Ovary (tissue), 9 donors: ENCODE data around the gene ZKSCAN3. TPM values are rescaled to one million over a fixed set of nuclear protein-coding genes. Genes with fewer than 3 reads are reported as not detected.

Experiments used
- DNase-seq, 5 donors: peaks; one replicate each; pipeline ENCODE4 v3.0.0-alpha.2; 2019 to 2020
- H3K27ac ChIP-seq, 2 donors: fragments of 200-600 bp; one replicate each; pipeline versions ENCODE4 v1.5.1 to v1.8.0; 2019 to 2022
- H3K27me3 ChIP-seq: fragments of 200-600 bp; one replicate; pipeline ENCODE4 v1.8.0; 2022
- H3K36me3 ChIP-seq: fragments of 200-600 bp; sonication (generic); one replicate; pipeline ENCODE4 v1.5.1; 2019
- H3K4me1 ChIP-seq: one replicate; pipeline ENCODE4 v1.8.1; 2013; ENCODE audit warnings: mild to moderate bottlenecking, moderate library complexity; ENCODE audit not compliant: insufficient read depth
- H3K4me3 ChIP-seq: fragments of 200-600 bp; sonication (generic); one replicate; pipeline ENCODE4 v1.5.1; 2017
- H3K9me3 ChIP-seq, 2 donors: fragments of 200-600 bp in 1 of 2; sonication (generic) in 1 of 2; one replicate each; pipeline versions ENCODE4 v1.5.1 to v1.8.1; 2013 to 2019; ENCODE audit warnings: mild to moderate bottlenecking in 1 of 2, moderate library complexity in 1 of 2
- EP300 ChIP-seq: sonication (generic); formaldehyde crosslinking; IDR thresholded peaks from one replicate; pipeline ENCODE4 v1.6.1; 2017; ENCODE audit warnings: antibody characterized with exemption
- POLR2A ChIP-seq: fragments of 450-650 bp; IDR thresholded peaks from one replicate; pipeline ENCODE4 v1.6.1; 2017; ENCODE audit warnings: antibody characterized with exemption, mild to moderate bottlenecking, moderate library complexity
- WGBS, 3 donors: extraction: QIAGEN DNeasy Blood & Tissue Kit in 1 of 3; methylation state at CpG; one replicate each; pipeline versions ENCODE4 v1.1.5 to v1.1.7; 2013 to 2017; 5-methylcytosine and 5-hydroxymethylcytosine counted together
- intact Hi-C, 4 donors: fragments of 100-400 bp; cut with DNase I; formaldehyde crosslinking; loops; one replicate each; pipeline versions ENCODE4 v1.11.0 to v1.15.1; 2022 to 2023
- polyA plus RNA-seq, 2 donors: library from polyadenylated mRNA; stranded (reverse); fragments of 200-250 nt in 1 of 2; fragments of 350-450 nt in 1 of 2; fragmentation: Illumina TruSeq in 1 of 2; extraction: RNeasy Lipid Tissue Mini Kit (QIAGEN cat#74804) in 1 of 2; gene quantifications; one replicate each; pipeline ENCODE4 v1.2.3, GENCODE V29; 2013 to 2014
- total RNA-seq, 7 donors: library from RNA; depleted of rRNA in 2 of 7; stranded (reverse); fragments of >200 nt in 2 of 7; fragmentation: NEBNext Ultra II Directional in 3 of 7; extraction: Animal tissue kit (Norgen Biotek cat#: 25700) in 3 of 7; gene quantifications; one replicate each; pipeline versions ENCODE4 v1.1.0 to v1.2.4, GENCODE V29; 2016 to 2023
- TF ChIP-seq, protein P1 (sequence below), 3 donors: fragments of 450-650 bp in 2 of 3; fragments of 200-600 bp in 1 of 3; IDR thresholded peaks; one replicate each; pipeline versions ENCODE4 v1.5.1 to v1.8.0; 2016 to 2022; ENCODE audit warnings: antibody characterized with exemption in 3 of 3, mild to moderate bottlenecking in 1 of 3
- donor health status: DM: no; HTN: no; CAD: no; lungs with moderate emphysema.
- donor health status: DM: no; HTN: no; CAD: no.
- donor health status: Bipolar disorder and iron deficiency.
- donor health status: DM: yes; HTN: yes; CAD: no.
- donor health status: DM: no; HTN: no; CAD: no.
- donor health status: DM: yes; HTN: yes; CAD: no.

Gene ZKSCAN3
- total and polyA plus RNA-seq, 9 donors, result 2.0 to 8.2 (median 6.1) TPM

DNA sequence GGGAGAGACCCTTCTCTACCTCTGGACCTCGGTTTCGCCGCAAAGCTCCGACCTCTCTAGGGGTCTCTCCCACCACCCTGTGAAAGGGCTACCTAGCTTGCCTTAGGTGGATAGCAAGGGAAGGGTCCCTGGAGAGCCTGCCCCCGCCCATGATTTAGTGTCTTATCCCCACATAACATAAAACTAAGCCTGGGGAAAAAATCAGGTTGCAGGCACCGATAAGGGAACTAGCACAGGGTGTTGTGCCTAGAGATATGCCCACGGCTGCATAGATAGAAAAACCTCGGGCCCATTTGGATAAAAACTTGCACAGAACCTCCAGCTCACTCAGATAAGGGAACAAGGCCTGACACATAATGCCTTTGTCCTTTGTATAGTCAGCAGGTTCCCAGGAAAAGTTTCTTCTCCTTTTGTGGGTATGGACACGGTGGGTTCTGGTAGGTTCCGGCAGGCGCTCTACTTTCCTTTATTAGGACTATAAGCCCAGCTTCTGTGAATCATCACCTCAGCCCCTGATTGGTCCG is 14.6 kb upstream of the ZKSCAN3 start:
- TF ChIP-seq EP300 (no peak), POLR2A (no peak)
- TF ChIP-seq, protein P1, sequence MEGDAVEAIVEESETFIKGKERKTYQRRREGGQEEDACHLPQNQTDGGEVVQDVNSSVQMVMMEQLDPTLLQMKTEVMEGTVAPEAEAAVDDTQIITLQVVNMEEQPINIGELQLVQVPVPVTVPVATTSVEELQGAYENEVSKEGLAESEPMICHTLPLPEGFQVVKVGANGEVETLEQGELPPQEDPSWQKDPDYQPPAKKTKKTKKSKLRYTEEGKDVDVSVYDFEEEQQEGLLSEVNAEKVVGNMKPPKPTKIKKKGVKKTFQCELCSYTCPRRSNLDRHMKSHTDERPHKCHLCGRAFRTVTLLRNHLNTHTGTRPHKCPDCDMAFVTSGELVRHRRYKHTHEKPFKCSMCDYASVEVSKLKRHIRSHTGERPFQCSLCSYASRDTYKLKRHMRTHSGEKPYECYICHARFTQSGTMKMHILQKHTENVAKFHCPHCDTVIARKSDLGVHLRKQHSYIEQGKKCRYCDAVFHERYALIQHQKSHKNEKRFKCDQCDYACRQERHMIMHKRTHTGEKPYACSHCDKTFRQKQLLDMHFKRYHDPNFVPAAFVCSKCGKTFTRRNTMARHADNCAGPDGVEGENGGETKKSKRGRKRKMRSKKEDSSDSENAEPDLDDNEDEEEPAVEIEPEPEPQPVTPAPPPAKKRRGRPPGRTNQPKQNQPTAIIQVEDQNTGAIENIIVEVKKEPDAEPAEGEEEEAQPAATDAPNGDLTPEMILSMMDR (IDR thresholded peaks at IDR 0.05), result no peak
- intact Hi-C loops, result loop anchor here in 1 of 4 donors (5.0 kb wide), 1 partner anchor 198 kb away; no protein-coding TSS in a partner anchor

DNA sequence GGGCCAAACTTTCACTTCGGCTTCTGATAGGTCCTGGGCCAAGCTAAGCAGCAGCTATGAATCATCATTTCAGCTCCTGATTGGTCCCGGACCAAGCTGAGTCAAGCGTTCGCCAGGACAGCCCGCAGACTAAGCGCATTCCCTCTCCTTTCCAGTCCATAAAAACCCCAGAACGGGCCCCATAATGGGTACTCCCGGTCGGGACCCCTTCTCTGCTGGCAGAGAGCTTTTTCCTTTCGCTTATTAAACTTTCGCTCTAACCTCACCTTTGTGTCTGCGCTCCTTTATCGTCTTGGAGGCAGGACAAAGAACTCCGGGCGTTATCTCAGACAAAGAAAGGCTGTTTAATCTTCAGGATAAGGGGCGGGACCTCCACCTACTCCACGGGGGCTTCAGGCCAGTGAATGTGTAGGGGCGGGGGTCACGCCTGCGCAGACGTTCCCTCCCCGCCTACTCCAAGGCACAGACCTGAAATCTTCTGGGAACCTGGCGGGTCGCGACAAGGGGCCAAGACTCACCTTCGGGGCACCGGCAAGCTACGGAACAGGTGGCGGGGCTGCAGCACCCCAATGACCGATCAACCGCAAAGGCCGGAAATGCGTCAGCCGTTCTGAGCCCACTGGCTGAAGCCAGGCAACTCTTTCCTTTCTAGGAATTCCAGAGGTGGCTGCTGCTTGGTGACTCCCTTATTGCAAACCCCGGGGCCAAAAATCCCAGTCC is 14.0 kb upstream of the ZKSCAN3 start, which contains the start of gene ZSCAN31:
ZSCAN31 (minus strand) TSS at position 585 of the 720 bp plus-strand sequence. CDS start 6,465 bp downstream, outside the sequence.
- 0 to 1% (median 1%) methylated on average over 35 of the region's 35 CpGs for WGBS, 3 donors
- Histone ChIP-seq H3K27ac (peak within 1 kb of the TSS; percentile 91 to 96), H3K4me3 (peak within 1 kb of the TSS; percentile 68), H3K9me3 (no peaks in the 10 kb centered on the region), H3K36me3 (no peaks in the 10 kb centered on the region), H3K4me1 (peaks cover 6% of the 10 kb centered on the region), H3K27me3 (no peaks in the 10 kb centered on the region)
- DNase-seq, result peak; percentile 94 to 98 (median 96)
- peak; percentile 79 for TF ChIP-seq POLR2A
- peak; percentile 5 for TF ChIP-seq EP300
- TF ChIP-seq, protein P1 (IDR thresholded peaks at IDR 0.05), result no peak
- intact Hi-C loops, result loop anchor here in 1 of 4 donors (5.0 kb wide), 1 partner anchor 198 kb away; no protein-coding TSS in a partner anchor

More for the DNA sequence above, 14.6 kb upstream of the ZKSCAN3 start:
- H3K36me3 ChIP-seq, result no peaks in the 10 kb centered on the region
- WGBS, 3 donors, result 33 to 35% (median 34%) methylated on average over 12 of the region's 12 CpGs
- no peaks in the 10 kb centered on the region for H3K27me3 ChIP-seq
- H3K9me3 ChIP-seq, result no peaks in the 10 kb centered on the region
- H3K4me1 ChIP-seq, result peaks cover 6% of the 10 kb centered on the region
- peak overlapping the region; percentile 32 for H3K4me3 ChIP-seq
- peak overlapping the region; percentile 91 to 96 for H3K27ac ChIP-seq
- peak; percentile 11 to 39 (median 33) for DNase-seq

DNA sequence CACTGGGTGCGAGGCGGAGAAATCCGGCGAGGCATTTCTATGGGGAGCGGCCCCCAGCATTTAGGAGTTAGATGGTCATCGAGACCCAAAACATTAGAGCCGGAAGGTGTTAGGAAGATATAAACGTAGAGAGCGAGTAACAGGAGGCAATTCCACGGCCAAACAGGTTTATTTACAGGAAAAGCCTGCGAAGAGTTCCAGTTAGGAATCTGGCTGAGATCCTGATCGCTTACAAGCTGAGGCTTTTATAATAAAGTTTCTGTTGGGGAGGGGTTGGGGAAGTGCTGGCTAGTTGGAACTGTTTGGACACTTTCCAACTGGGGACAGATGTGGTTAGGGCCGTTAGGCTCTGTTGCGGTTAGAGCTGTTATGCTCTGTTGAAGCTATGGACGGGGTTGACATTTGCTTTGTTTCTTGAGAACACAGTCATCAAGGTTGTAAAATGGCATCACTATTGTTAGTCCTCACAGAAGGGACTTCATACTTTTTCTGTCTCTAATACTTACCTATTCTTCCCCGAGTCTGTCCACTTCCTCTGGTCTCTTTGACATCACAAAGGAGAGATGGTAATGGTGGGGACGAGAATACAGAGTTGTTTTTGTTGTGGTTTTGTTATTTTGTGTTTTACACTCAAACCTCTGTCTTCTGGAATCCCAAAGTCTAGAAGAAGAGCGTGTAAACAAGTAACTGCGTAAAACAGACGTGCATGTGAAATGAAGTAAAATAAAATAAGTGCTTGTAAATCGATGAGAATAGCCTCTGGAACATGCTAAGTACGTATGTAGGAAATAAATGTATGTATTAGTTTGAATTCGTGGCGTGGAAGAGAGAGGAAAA is 13.2 kb upstream of the ZKSCAN3 start:
- H3K9me3 ChIP-seq, result peaks cover 0 to 2% of the 10 kb centered on the region in 2 donors
- H3K36me3 ChIP-seq, result no peaks in the 10 kb centered on the region
- peak; percentile 1 for TF ChIP-seq EP300
- no peak for TF ChIP-seq POLR2A
- no peaks in the 10 kb centered on the region for H3K27me3 ChIP-seq
- H3K4me3 ChIP-seq, result peak overlapping the region; percentile 68
- DNase-seq, result peak in 2 of 5 donors; percentile 16 to 32
- H3K27ac ChIP-seq, result peak overlapping the region; percentile 91 to 96
- WGBS, 3 donors, result 7 to 10% (median 10%) methylated on average over 24 of the region's 24 CpGs
- intact Hi-C loops, result loop anchor here in 1 of 4 donors (5.0 kb wide), 1 partner anchor 199 kb away; no protein-coding TSS in a partner anchor
- peaks cover 6% of the 10 kb centered on the region for H3K4me1 ChIP-seq

DNA sequence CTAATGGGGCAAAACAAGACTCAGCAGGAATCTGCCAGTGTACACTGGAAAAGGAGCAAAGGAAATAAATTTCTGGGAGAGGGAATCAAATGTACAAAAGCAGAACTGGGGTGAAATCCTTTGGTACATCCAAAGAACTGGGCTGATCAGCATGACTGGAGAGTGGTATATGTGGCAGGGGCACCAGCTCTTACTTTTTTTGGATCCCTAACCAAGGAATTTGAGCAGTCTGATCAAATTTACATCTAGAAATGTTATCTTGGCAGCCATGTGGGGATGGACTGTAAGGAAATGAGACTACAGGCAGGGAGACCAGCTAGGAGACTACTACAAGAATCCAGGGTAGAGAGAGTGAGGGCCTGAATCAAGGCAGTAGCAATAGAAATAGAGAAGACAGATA is 12.6 kb upstream of the ZKSCAN3 start:
- Histone ChIP-seq H3K4me3 (no peak overlapping the region), H3K27ac (peak overlapping the region in 1 of 2 donors; percentile 96), H3K27me3 (no peaks in the 10 kb centered on the region), H3K4me1 (peaks cover 6% of the 10 kb centered on the region), H3K36me3 (no peaks in the 10 kb centered on the region), H3K9me3 (peaks cover 0 to 2% of the 10 kb centered on the region in 2 donors)
- DNase-seq, result no peak
- intact Hi-C loops, result loop anchor here in 1 of 4 donors (5.0 kb wide), 1 partner anchor 200 kb away; no protein-coding TSS in a partner anchor
- no peak for TF ChIP-seq POLR2A
- no peak for TF ChIP-seq EP300
- TF ChIP-seq, protein P1 (IDR thresholded peaks at IDR 0.05), result no peak
